Heart left ventricle (tissue), 13 donors: ENCODE data around the gene HSF2BP.

ENCODE experiments used
- CTCF ChIP-seq, 12 donors: fragments of 200-600 bp; sonication (generic) in 4 of 12; IDR thresholded peaks; one replicate each; pipeline versions ENCODE4 v1.5.0 to v1.8.0; 2018 to 2022; ENCODE audit warnings: antibody characterized with exemption in 12 of 12, mild to moderate bottlenecking in 5 of 12
- POLR2A ChIP-seq, 2 donors: fragments of 450-650 bp; IDR thresholded peaks; one replicate each; pipeline ENCODE4 v1.6.1; 2017; ENCODE audit warnings: antibody characterized with exemption in 2 of 2, mild to moderate bottlenecking in 2 of 2, moderate library complexity in 2 of 2
- donor health status: ischemic (EF 13 %, LVEDD 7.1; RV severe dilation, severe dysfunction).
- donor health status: DM: no; HTN: yes; CAD: no.
- donor health status: DM: no; HTN: no; CAD: no.
- donor health status: ischemic (EF 25% LVEDD 6.9; RV normal size, moderate dysfunction).
- donor health status: ischemic (EF 25% LVEDD 5.7; RV mildly dilated, moderate dysfunction).
- donor health status: ischemic (EF 35%, LVEDD 5.7; RV mildly dilated, moderate dysfunction).
- donor health status: nonischemic (EF 11% LVEDD 7.7; RV severe dilation, severe dysfunction).
- donor health status: DM: yes; HTN: yes; CAD: no.
- donor health status: PGD.
- donor health status: ischemic (EF 29% LVEDD 5.4; RV normal size, mild dysfunction).
- donor health status: nonischemic (EF 23%, LVEDD 6.1; RV moderate dilation, normal function).

DNA sequence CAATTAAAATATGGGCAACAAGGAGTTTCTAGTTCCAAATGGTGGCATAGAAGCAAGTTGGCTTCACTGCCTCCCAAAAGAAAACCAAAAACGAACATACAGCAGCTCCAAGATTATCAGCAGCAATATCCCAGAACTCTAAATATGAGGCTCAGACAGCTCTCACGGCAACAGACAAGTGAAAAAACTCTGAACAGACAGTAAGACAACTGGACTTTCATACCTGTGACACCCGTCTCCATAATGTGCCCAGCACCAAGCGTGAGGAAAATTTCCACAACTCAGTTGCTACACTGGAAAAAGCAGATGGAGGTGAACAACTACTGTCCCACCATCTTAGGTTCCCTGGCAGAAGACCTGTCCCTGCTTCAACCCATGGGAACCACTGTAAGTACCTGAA lies 39.9 kb downstream of the HSF2BP start:
- no peak for TF ChIP-seq CTCF (IDR thresholded peaks at IDR 0.05)
- TF ChIP-seq POLR2A (IDR thresholded peaks at IDR 0.05) = no peak
